ENCODE measurements around the gene CHST4. TPM values are rescaled to one million over a fixed set of nuclear protein-coding genes. Genes with fewer than 3 reads are reported as not detected.

Gene CHST4
- polyA plus RNA-seq (not detected in 2 replicates), polyA minus RNA-seq (0.23 TPM in 1 of 2 replicates, not detected in the other)

DNA sequence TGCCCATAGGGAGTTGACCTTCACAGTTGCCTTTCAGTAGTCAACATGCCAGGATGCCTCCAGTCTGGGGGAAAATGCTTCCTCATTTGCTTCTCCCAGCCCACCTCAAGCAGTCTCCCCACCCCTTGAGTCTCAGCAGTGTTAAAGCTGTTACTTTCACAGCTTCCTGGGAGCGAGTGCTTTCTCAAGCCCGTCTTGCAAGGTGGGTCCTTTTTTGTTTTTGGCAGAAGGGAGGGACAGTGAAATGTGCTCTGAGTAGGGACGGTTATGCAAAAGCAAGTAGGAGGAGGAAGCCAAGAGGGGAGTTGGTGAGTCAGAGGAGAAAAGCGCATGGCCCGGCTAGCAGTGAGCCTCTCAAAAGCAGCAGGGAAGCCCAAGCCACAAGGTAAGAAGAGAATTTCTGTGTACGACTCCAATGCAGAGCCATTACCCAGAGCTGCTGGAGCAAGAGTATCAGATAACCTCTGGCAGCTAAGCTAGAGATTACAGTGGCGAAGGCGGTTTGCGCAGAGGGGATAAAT, at the start of gene CHST4:
CHST4 (plus strand) TSS at position 316 of the 521 bp plus-strand sequence. CDS start 10,252 bp downstream, outside the sequence.
- Histone ChIP-seq H3K4me3 (ENCODE audit: low read length) (peak within 1 kb of the TSS; percentile 49), H3F3A (ENCODE audit: insufficient read depth, low read length, poor library complexity, severe bottlenecking) (no peaks in the 10 kb centered on the region), H3K9me3 (ENCODE audit: low read length) (no peaks in the 10 kb centered on the region), H4K20me1 (ENCODE audit: insufficient read depth) (no peaks in the 10 kb centered on the region), H3K4me2 (ENCODE audit: low read length) (peak within 1 kb of the TSS; percentile 34), H3K79me2 (replicated peaks; ENCODE audit: insufficient read depth, low read length) (no peaks in the 10 kb centered on the region), H3K36me3 (ENCODE audit: insufficient read depth, low read length) (no peaks in the 10 kb centered on the region), H3K9ac (ENCODE audit: low read length) (peak within 1 kb of the TSS; percentile 27), H3K9me2 (ENCODE audit: insufficient read depth, low read length) (no peaks in the 10 kb centered on the region), H2AFZ (ENCODE audit: low read depth, low read length) (peak within 1 kb of the TSS; percentile 14), H3K27me3 (ENCODE audit: insufficient read depth, low read depth, low read length) (no peaks in the 10 kb centered on the region), H3K27ac (ENCODE audit: low read length) (no peak within 1 kb of the TSS)
- TF ChIP-seq EZH2 (IDR thresholded peaks at IDR 0.05; ENCODE audit: borderline replicate concordance, insufficient read depth, low read length, poor library complexity, severe bottlenecking) (no peak), MXI1 (conservative IDR thresholded peaks at IDR 0.05; ENCODE audit: poor library complexity, severe bottlenecking) (peak; percentile 33)

DNA sequence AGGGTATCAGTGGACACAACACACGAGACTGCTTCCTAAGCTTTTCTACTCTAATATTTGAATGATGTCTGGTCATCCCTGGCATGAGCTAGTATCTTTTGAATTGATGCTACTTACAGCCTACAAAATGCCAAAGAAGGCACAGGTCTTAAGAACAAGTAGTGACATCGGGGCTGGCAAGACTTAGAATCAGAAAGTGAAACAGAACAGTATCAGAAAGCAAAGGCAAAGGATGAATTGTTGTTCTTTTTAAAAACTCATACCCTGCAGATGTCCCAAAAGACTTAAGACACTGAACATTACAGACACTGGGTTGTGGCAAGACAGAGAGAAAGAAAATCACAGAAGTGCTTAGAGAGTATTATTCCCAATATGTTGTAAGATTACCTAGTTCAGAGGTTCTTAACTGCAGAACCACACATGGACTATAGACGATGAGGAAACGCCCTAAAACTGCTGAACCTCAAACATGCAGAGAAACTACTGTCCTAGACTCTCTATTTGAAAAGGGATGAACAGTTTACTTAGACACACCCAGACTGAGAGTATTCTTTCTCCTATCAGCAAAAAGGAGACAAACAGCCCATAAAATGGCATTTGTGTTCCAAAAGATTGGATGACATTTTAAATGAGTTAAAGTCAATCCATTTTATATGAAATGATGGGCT, 49.6 kb upstream of the CHST4 start:
- Histone ChIP-seq H3K9me2 (ENCODE audit: insufficient read depth, low read length) (no peaks in the 10 kb centered on the region), H2AFZ (ENCODE audit: low read depth, low read length) (no peak overlapping the region), H3K27ac (ENCODE audit: low read length) (no peak overlapping the region), H3K79me2 (replicated peaks; ENCODE audit: insufficient read depth, low read length) (no peaks in the 10 kb centered on the region), H3K27me3 (ENCODE audit: insufficient read depth, low read depth, low read length) (no peaks in the 10 kb centered on the region), H3K9me3 (ENCODE audit: low read length) (no peaks in the 10 kb centered on the region), H3K4me3 (ENCODE audit: low read length) (no peak overlapping the region), H3K4me2 (ENCODE audit: low read length) (no peak overlapping the region), H3K9ac (ENCODE audit: low read length) (no peak overlapping the region), H3F3A (ENCODE audit: insufficient read depth, low read length, poor library complexity, severe bottlenecking) (no peaks in the 10 kb centered on the region), H4K20me1 (ENCODE audit: insufficient read depth) (no peaks in the 10 kb centered on the region), H3K36me3 (ENCODE audit: insufficient read depth, low read length) (peaks cover 8% of the 10 kb centered on the region)
- no peak for TF ChIP-seq EZH2 (IDR thresholded peaks at IDR 0.05; ENCODE audit: borderline replicate concordance, insufficient read depth, low read length, poor library complexity, severe bottlenecking)
- no peak for TF ChIP-seq TAF1 (IDR thresholded peaks at IDR 0.05; ENCODE audit: low read depth)
- TF ChIP-seq, protein P1, sequence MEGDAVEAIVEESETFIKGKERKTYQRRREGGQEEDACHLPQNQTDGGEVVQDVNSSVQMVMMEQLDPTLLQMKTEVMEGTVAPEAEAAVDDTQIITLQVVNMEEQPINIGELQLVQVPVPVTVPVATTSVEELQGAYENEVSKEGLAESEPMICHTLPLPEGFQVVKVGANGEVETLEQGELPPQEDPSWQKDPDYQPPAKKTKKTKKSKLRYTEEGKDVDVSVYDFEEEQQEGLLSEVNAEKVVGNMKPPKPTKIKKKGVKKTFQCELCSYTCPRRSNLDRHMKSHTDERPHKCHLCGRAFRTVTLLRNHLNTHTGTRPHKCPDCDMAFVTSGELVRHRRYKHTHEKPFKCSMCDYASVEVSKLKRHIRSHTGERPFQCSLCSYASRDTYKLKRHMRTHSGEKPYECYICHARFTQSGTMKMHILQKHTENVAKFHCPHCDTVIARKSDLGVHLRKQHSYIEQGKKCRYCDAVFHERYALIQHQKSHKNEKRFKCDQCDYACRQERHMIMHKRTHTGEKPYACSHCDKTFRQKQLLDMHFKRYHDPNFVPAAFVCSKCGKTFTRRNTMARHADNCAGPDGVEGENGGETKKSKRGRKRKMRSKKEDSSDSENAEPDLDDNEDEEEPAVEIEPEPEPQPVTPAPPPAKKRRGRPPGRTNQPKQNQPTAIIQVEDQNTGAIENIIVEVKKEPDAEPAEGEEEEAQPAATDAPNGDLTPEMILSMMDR (IDR thresholded peaks at IDR 0.05; ENCODE audit: poor library complexity, severe bottlenecking): no peak
- no peak for TF ChIP-seq MXI1 (conservative IDR thresholded peaks at IDR 0.05; ENCODE audit: poor library complexity, severe bottlenecking)
- TF ChIP-seq EP300 (conservative IDR thresholded peaks at IDR 0.05; ENCODE audit: poor library complexity, severe bottlenecking): no peak
- no peak for TF ChIP-seq POLR2AphosphoS5 (IDR thresholded peaks at IDR 0.05)
- TF ChIP-seq, protein P2, sequence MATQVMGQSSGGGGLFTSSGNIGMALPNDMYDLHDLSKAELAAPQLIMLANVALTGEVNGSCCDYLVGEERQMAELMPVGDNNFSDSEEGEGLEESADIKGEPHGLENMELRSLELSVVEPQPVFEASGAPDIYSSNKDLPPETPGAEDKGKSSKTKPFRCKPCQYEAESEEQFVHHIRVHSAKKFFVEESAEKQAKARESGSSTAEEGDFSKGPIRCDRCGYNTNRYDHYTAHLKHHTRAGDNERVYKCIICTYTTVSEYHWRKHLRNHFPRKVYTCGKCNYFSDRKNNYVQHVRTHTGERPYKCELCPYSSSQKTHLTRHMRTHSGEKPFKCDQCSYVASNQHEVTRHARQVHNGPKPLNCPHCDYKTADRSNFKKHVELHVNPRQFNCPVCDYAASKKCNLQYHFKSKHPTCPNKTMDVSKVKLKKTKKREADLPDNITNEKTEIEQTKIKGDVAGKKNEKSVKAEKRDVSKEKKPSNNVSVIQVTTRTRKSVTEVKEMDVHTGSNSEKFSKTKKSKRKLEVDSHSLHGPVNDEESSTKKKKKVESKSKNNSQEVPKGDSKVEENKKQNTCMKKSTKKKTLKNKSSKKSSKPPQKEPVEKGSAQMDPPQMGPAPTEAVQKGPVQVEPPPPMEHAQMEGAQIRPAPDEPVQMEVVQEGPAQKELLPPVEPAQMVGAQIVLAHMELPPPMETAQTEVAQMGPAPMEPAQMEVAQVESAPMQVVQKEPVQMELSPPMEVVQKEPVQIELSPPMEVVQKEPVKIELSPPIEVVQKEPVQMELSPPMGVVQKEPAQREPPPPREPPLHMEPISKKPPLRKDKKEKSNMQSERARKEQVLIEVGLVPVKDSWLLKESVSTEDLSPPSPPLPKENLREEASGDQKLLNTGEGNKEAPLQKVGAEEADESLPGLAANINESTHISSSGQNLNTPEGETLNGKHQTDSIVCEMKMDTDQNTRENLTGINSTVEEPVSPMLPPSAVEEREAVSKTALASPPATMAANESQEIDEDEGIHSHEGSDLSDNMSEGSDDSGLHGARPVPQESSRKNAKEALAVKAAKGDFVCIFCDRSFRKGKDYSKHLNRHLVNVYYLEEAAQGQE (IDR thresholded peaks at IDR 0.05; ENCODE audit: borderline replicate concordance): no peak
- no peak for TF ChIP-seq SMC3 (conservative IDR thresholded peaks at IDR 0.05; ENCODE audit: poor library complexity)
- TF ChIP-seq RAD21 (conservative IDR thresholded peaks at IDR 0.05): no peak

Measured in neural cell (in vitro differentiated cells).